GM18507 (cell line): ENCODE measurements around the gene SFMBT2.
"Not testable (repeated sequence)": the region's sequence is repeated elsewhere in the genome, so short reads cannot be mapped to it uniquely, and the experiment has no call there.

Experiments
- DNase-seq: peaks from one replicate; pipeline ENCODE4 v3.0.0; 2011; ENCODE audit warnings: low read depth; ENCODE audit not compliant: insufficient read length; ENCODE audit errors: extremely low spot score
- FAIRE-seq: peaks from 2 replicates; lab custom pipeline; 2011; peaks lifted over from hg19 to GRCh38; lab: Jason Lieb, UNC

Gene SFMBT2

DNA sequence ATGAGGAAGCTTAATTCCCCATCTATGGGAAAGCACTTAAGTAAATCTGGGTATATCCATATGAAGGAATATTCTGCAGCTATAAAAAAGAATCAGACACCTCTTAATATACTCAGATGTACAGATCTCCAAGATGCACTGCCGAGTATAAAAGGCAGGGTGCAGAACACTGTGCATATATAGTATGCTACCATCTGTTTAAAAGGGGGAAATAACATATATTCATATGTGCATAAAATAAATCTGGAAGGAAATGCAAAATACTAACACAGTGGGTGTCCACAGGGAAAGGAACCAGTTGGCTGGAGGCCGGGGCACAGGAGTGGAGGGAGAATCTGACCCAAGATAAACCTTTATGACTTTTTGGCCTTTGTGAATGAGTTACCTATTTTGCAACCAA lies 201.4 kb downstream of the SFMBT2 start:
- DNase-seq (no peak), FAIRE-seq (no peak)

DNA sequence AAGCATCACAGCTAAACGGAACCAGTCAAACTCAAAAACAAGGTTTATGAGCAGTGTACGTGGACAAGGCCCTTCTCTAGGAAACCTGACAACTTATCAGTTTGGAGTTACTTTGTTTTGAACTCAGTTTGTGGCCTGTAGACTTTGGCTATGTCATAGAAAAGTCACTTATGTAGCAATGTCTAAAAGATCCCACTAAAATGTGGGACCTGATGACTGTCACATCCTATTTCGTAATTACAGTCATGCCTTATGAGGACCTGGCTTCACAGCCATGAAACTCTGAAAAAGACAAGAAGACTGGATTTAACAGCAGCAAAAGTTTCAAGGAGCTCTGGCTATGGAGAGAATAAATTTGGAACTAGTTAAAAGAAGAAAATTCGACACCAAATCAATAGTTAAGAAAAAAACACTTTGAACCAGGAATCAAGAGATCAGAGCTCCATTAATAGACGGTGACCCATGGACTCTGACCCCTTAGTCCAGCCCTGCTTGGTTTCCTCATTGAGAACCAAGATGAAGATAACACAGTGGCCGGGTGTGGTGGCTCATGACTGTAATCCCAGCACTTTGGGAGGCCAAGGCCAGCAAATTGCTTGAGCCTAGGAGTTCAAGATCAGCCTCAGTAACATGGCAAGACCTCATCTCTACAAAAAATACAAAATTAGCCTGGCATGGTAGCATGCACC lies 204.3 kb downstream of the SFMBT2 start:
- no peak for FAIRE-seq
- no peak for DNase-seq

DNA sequence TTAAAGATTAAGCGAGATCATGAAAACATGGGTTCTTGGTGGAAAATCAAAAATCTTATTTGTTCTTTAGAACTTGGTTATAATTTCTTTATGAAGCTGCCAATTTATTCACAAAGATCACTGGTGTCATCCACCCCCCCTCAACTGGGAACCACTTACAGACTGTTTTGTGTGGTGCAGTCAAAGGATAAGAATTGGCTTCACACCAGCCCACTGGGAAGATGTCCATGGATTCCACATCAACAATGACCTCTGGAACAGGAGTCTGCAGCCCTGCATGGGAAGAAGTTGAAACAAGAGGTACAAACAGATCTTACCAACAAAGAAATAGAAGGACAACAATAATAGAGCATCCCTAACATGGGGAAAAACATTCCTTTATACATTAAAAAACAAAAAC lies 205.2 kb downstream of the SFMBT2 start:
- FAIRE-seq (no peak), DNase-seq (no peak)

GRCh38 chr10:7202793-7203355 lies 208.0 kb downstream of the SFMBT2 start:
- FAIRE-seq = no peak
- no peak for DNase-seq

DNA sequence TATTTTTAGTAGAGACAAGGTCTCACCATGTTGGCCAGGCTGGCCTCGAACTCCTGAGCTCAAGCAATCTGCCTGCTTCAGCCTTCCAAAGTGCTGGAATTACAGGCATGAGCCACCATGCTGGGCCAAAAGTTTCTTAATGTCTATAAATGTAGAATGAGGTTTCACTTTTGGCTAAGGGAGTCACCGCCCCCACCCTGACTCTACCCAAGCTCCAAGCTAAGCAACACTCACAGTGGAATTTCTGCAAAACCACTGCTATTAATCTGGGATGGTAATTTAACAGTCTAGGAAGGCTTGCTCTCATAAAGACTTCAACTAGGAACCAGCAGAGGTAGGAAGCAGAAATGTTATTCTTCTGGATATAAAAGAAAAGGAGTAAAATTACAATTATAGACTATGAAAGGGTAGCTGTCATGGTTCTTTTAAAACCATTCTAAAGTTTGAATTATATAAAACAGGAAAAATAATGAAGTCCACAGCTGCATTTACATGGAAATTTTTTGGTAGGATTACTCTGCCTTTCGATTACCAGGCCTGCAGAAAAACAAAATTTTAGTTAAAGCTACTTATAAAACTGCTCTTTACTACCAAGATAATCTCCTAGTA lies 211.6 kb downstream of the SFMBT2 start:
- DNase-seq = no peak

GRCh38 chr10:7196284-7196683 lies 214.6 kb downstream of the SFMBT2 start:
- FAIRE-seq (no peak), DNase-seq (no peak)

More for the DNA sequence above, 211.6 kb downstream of the SFMBT2 start:
- FAIRE-seq = no peak

- FAIRE-seq (no peak), DNase-seq (no peak)
Observed at GRCh38 chr10:7195118-7195517, 215.7 kb downstream of the SFMBT2 start.

DNA sequence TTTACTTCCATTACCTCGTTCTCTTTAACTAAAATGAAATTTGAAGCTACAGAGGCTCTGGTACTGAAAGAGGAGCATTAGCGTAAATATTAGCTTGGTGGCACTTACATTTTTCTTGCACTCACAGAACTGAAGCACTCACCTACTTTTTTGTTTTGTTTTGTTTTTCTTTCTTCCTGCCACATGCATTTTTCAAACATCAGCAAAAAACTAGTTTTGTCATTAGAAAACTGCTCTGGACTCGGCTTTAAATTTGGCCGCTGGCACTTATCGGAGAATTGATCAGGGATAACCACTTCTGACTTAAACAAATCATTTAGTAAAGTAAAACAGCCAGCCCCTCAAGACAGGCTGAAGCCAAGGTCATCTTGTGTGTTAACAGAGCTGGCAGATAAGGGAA lies 216.3 kb downstream of the SFMBT2 start:
- DNase-seq = no peak
- no peak for FAIRE-seq

DNA sequence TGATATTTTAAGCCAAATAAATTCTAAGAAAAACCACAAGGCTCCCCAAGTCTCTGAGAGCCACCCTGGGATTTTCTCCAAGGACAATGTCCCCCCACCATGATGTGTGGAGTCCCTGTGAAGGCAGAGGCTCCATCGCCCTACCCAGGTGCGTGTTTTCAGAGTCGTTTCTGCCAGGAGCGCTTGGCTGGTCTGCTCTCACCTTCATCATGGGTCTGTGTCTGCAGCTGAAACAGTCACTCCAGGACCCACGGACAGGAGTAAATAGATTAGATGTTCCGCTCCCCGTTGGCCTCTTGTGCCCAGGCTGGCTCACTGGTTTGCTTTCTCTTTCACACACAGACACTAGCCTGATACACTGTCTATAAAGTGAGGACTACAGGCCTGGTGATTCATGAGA lies 217.5 kb downstream of the SFMBT2 start:
- FAIRE-seq (no peak), DNase-seq (no peak)

GRCh38 chr10:7192831-7193361 lies 217.9 kb downstream of the SFMBT2 start:
- no peak for DNase-seq
- FAIRE-seq = no peak

GRCh38 chr10:7192061-7192460 lies 218.8 kb downstream of the SFMBT2 start:
- DNase-seq (no peak), FAIRE-seq (no peak)

DNA sequence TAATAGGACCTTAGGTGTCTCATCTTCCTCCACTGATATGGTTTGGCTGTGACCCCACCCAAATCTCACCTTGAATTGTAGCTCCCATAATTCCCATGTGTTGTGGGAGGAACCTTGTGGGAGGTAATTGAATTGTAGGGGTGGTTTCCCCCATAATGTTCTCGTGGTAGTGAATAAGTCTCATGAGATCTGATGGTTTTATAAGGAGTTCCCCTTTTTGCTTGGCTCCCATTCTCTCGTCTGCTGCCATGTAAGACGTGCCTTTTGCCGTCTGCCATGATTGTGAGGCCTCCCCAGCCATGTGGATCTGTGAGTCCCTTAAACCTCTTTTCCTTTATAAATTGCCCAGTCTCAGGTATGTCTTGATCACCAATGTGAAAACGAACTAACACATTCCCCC lies 220.1 kb downstream of the SFMBT2 start:
- DNase-seq, FAIRE-seq: not testable (repeated sequence)

DNA sequence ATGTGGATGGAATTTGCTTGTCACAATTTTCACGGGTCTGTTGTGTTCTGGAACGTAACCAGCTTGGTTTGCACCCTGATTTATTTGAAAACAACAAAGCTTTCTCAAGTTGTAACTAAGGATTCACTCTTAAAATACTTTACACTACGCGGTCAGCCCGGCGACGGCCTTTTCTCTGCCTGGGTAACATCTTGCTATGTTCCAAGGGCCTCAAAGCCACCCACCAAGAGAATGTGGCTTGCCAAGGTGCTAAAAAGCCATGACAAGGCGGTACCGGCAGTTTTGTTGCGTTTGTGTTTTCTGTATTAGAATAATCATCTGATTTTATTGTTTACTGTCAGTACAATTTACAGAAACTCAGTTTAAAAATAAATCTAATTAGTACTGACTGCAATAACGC lies 220.9 kb downstream of the SFMBT2 start:
- DNase-seq (no peak), FAIRE-seq (no peak)

- DNase-seq = no peak
- FAIRE-seq = no peak
Observed at GRCh38 chr10:7188456-7189050, 222.3 kb downstream of the SFMBT2 start.

DNA sequence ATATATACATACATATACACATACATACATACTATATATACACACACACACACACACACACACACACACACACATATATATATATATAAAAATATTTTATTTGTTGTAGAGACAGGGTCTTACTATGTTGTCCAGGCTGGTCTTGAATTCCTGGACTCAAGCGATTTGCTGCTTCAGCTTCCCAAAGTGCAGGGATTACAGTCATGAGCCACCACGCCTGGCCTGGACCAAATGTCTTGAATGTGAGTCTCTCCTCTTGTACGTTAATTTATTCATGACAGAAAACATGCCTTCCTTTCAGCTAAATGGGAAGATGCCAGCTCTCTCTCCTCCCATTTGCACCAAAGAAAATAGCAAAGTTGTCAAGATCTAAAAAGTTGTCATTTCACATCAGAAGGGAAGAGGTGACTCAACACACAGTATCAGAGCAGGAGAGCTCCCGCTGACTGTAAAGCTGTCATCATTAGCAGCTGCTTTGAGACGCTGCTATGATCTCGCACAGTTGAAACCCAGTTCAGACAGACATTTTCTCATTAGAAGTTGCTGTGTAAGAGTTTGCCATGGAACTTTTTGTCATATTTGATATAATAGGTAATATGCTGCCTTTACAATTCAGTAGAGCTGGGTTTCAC lies 224.3 kb downstream of the SFMBT2 start:
- DNase-seq (no peak), FAIRE-seq (no peak)

- FAIRE-seq (no peak), DNase-seq (no peak)
Observed at GRCh38 chr10:7185367-7185690, 225.5 kb downstream of the SFMBT2 start.

DNA sequence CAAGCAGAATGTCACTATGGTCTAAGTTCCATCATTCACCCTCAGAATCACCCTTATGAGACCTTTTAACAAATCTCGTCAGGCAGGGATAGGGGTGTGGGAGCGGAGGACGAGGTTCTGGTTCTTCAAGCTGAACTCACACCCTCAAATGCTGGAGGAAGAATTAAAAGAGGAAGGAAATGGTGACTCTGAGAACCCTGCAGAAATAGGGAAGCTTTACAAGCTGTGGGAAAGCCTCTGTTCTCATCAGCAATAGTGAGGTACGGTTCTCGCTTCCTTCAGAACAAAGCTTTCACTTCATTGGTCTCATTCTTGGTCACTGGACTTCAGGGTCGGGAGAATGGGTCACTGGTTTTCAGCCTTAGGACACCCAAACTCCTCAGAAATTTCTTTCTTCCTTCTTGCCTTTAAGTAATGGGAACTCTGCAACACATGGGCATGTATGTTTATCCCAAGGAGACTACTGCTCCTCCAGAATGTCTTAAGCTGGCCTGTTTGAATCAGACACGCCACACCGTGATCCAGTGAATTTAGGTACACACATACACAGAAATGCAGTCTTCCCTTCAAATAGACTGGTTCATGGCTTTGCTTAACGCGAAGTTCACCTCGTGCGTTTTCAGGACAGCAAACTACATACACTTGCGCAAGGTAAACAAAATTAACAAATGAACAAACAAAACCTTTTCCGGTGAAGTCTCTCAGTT lies 226.0 kb downstream of the SFMBT2 start:
- DNase-seq (no peak), FAIRE-seq (peak; percentile 81)

DNA sequence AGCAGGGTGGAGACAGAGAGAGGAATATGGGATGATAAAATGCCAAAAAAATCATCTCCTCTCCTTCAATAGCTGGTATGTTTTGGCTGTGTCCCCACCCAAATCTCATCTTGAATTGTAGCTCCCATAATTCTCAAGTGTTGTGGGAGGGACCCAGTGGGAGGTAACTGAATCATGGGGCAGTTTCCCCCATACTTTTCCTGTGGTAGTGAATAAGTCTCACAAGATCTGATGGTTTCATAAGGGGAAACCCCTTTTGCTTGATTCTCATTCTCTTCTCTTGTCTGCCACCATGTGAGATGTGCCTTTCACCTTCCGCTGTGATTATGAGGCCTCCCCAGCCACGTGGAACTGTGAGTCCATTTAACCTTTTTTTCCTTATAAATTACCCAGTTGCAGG lies 226.7 kb downstream of the SFMBT2 start:
- not testable (repeated sequence) for FAIRE-seq, DNase-seq

DNA sequence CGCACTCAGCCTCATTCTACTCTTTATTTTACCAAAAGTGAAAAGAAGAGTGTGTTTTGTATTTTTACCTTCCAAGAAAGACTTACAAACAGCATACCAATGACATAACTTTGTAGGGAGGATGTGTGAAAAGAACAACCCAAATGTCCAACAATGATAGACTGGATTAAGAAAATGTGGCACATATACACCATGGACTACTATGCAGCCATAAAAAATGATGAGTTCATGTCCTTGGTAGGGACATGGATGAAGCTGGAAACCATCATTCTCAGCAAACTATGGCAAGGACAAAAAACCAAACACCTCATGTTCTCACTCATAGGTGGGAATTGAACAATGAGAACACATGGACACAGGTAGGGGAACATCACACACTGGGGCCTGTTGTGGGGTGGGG lies 228.5 kb downstream of the SFMBT2 start:
- DNase-seq, FAIRE-seq: not testable (repeated sequence)

GRCh38 chr10:7181420-7181819 lies 229.4 kb downstream of the SFMBT2 start:
- FAIRE-seq (no peak), DNase-seq (no peak)
